Measurements from ENCODE around the gene DCAF7.

Gene DCAF7

GRCh38 chr17:63634163-63634562 is 83.9 kb downstream of the DCAF7 start:
- no peak for FAIRE-seq

GRCh38 chr17:63634816-63635215 is 84.5 kb downstream of the DCAF7 start:
- FAIRE-seq = no peak

GRCh38 chr17:63635290-63635689 is 85.0 kb downstream of the DCAF7 start:
- FAIRE-seq = no peak

DNA sequence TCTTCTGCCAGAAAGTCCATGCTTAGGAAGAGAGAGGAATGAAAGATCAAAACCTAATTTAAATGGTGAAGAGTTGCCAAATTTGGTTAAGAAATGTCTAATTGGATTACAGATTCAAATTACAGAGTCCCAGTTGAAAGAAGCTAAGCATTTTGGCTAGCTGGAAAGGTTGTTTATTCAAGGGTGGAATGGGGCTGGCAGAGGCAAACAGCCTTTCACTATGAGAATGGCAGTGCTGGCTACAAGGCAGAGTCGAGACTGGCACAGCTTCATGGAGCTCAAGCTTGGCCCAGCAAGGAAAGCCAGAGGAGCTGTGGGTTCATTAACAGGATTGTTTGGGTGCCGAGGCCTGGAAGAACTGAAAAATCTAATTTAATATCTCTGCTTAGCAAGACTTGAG is 85.5 kb downstream of the DCAF7 start:
- FAIRE-seq = no peak

- FAIRE-seq = no peak
These were observed 88.8 kb downstream of the DCAF7 start for GRCh38 chr17:63639125-63639524.

DNA sequence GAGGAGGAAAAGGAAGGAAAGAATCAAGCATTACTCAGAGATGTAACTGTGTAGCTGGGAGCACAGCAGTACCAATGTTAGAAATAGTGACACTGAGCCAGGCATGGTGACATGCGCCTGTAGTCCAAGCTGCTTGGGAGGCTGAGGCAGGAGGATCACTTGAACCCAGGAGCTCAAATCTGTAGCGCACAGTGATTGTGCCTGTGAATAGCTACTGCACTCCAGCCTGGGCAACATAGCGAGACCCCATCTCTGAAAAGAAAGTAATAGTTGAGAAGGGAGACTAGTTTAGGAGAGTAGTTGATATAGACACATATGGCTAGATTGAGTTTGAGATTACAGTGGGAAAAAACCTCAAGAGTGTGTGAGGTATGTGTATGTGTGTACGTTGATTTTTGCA is 89.8 kb downstream of the DCAF7 start:
- no peak for FAIRE-seq

- no peak for FAIRE-seq
These were observed 91.6 kb downstream of the DCAF7 start for GRCh38 chr17:63641692-63642448.
